Endothelial cell of umbilical vein (primary cell): Measurements from ENCODE around the gene ZMYM4. TPM values are rescaled to one million over a fixed set of nuclear protein-coding genes. Genes with fewer than 3 reads are reported as not detected.

Experiments used
- BruUV-seq: library from RNA; stranded (reverse); fragments of 400-500 nt; replicated peaks from 2 replicates; lab custom pipeline; 2021; lab: Mats Ljungman, UMichigan
- CTCF ChIA-PET: fragments of 300-600, 350-600 bp; sonication (Branson Sonifier 250); formaldehyde crosslinking; loops from one replicate; lab custom pipeline; 2021; ENCODE audit warnings: antibody characterized with exemption, inconsistent platforms; lab: Charles Lee
- POLR2A ChIA-PET: fragments of 300-600, 350-600 bp; sonication (Branson Sonifier 250); formaldehyde crosslinking; loops from one replicate; lab custom pipeline; 2021; ENCODE audit warnings: antibody characterized with exemption, inconsistent platforms; lab: Charles Lee
- DNase-seq: peaks from one replicate; pipeline ENCODE4 v3.0.0-alpha.2; 2011; ENCODE audit warnings: low read depth, low spot score
- FAIRE-seq: peaks from 2 replicates; lab custom pipeline; 2011; peaks lifted over from hg19 to GRCh38; lab: Jason Lieb, UNC
- H2AFZ ChIP-seq: 2 replicates; pipeline ENCODE4 v1.6.0; 2012; ENCODE audit warnings: low read depth, low read length, control low read depth, inconsistent platforms
- H3K27ac ChIP-seq: 2 replicates; pipeline ENCODE4 v1.5.1; 2011; ENCODE audit warnings: low read depth, mild to moderate bottlenecking, control low read depth, low read length, moderate library complexity; ENCODE audit not compliant: insufficient read depth
- H3K27me3 ChIP-seq, 2 experiments: 2 replicates each; pipeline versions ENCODE4 v1.6.0 to v1.6.1; 2011; ENCODE audit warnings: low read length in 2 of 2, mixed read lengths in 1 of 2; ENCODE audit not compliant: control insufficient read depth in 2 of 2, insufficient read depth in 2 of 2
- H3K36me3 ChIP-seq, 2 experiments: 2 replicates in 1 of 2; 3 replicates in 1 of 2; pipeline ENCODE4 v1.5.1; 2011; ENCODE audit warnings: low read length in 2 of 2, mild to moderate bottlenecking in 1 of 2, moderate library complexity in 1 of 2; ENCODE audit not compliant: control insufficient read depth in 2 of 2, insufficient read depth in 2 of 2; ENCODE audit errors: extremely low read depth in 1 of 2
- H3K4me1 ChIP-seq: 3 replicates; pipeline ENCODE4 v1.5.1; 2011; ENCODE audit warnings: mild to moderate bottlenecking, low read length; ENCODE audit not compliant: control insufficient read depth, insufficient read depth; ENCODE audit errors: extremely low read depth
- H3K4me2 ChIP-seq: 2 replicates; pipeline ENCODE4 v1.6.1; 2011; ENCODE audit warnings: low read length, control low read depth, mixed read lengths; ENCODE audit not compliant: insufficient read depth
- H3K4me3 ChIP-seq, 3 experiments: fragments of 200-600 bp in 1 of 3; sonication (generic), shearing (Covaris generic) in 1 of 3; replicated peaks in 1 of 3; 2 replicates each; pipeline ENCODE4 v1.5.1; 2011 to 2016; ENCODE audit warnings: control low read depth in 3 of 3, low read length in 3 of 3, mild to moderate bottlenecking in 2 of 3, inconsistent platforms in 1 of 3, low read depth in 1 of 3, moderate library complexity in 1 of 3; ENCODE audit not compliant: insufficient read depth in 1 of 3
- H3K79me2 ChIP-seq: 2 replicates; pipeline ENCODE4 v1.6.0; 2012; ENCODE audit warnings: low read length, inconsistent platforms; ENCODE audit not compliant: control insufficient read depth, insufficient read depth
- H3K9ac ChIP-seq: replicated peaks from 2 replicates; pipeline ENCODE3; 2011; ENCODE audit warnings: low read length, control low read depth; ENCODE audit not compliant: insufficient read depth; ENCODE audit errors: extremely low read depth
- H3K9me1 ChIP-seq: replicated peaks from 3 replicates; pipeline ENCODE4 v1.6.0; 2011; ENCODE audit warnings: mild to moderate bottlenecking, low read length; ENCODE audit not compliant: control insufficient read depth, insufficient read depth; ENCODE audit errors: extremely low read depth
- H3K9me3 ChIP-seq: replicated peaks from 2 replicates; pipeline ENCODE4 v1.5.1; 2012; ENCODE audit warnings: low read length, inconsistent platforms; ENCODE audit not compliant: control insufficient read depth, insufficient read depth
- H4K20me1 ChIP-seq: replicated peaks from 2 replicates; pipeline ENCODE3; 2011; ENCODE audit warnings: mild to moderate bottlenecking, low read length; ENCODE audit not compliant: control insufficient read depth, insufficient read depth; ENCODE audit errors: extremely low read depth
- CTCF ChIP-seq, 2 donors: IDR thresholded peaks; 1 replicate in 1 of 2; 2 replicates in 1 of 2; pipeline ENCODE4 v1.5.1; 2011; ENCODE audit warnings: low read length in 2 of 2, mild to moderate bottlenecking in 2 of 2, moderate library complexity in 2 of 2, control low read depth in 1 of 2, inconsistent platforms in 1 of 2, low read depth in 1 of 2; ENCODE audit not compliant: insufficient read depth in 1 of 2; ENCODE audit errors: extremely low read depth in 1 of 2
- EZH2 ChIP-seq: IDR thresholded peaks from 2 replicates; pipeline ENCODE4 v1.6.1; 2012; ENCODE audit warnings: borderline replicate concordance, low read depth, mild to moderate bottlenecking, moderate library complexity, low read length, inconsistent platforms; ENCODE audit not compliant: severe bottlenecking
- FOS ChIP-seq: IDR thresholded peaks from 2 replicates; pipeline ENCODE4 v1.6.1; 2011; ENCODE audit warnings: mild to moderate bottlenecking, low read length, moderate library complexity, borderline replicate concordance; ENCODE audit not compliant: insufficient read depth
- GATA2 ChIP-seq: IDR thresholded peaks from 2 replicates; pipeline ENCODE4 v1.7.0; 2011; ENCODE audit warnings: low read depth, mild to moderate bottlenecking, moderate library complexity, mixed read lengths, low read length; ENCODE audit not compliant: insufficient read length, insufficient read depth
- JUN ChIP-seq: IDR thresholded peaks from 2 replicates; pipeline ENCODE4 v1.6.1; 2011; ENCODE audit warnings: borderline replicate concordance, low read depth; ENCODE audit not compliant: insufficient read length, insufficient read depth
- MYC ChIP-seq: IDR thresholded peaks from one replicate; pipeline ENCODE4 v1.6.1; 2011; ENCODE audit warnings: mild to moderate bottlenecking, low read depth, low read length
- POLR2A ChIP-seq: IDR thresholded peaks from 2 replicates; pipeline ENCODE4 v1.6.1; 2012; ENCODE audit warnings: low read depth, mild to moderate bottlenecking, control low read depth, low read length
- dilution Hi-C: fragments of 300-500 bp; cut with MboI; formaldehyde crosslinking; loops from one replicate; pipeline ENCODE4 v1.15.0; 2019; ENCODE audit warnings: low sequenced_read_pairs; ENCODE audit not compliant: extremely low pct_ligation_motif_present
- intact Hi-C: fragments of 100-400 bp; cut with micrococcal nuclease; formaldehyde crosslinking; loops from one replicate; pipeline ENCODE4 v1.10.0; 2022
- polyA plus RNA-seq, 4 experiments: library from polyadenylated mRNA; depleted of rRNA in 3 of 4; stranded (reverse) in 3 of 4; unstranded in 1 of 4; fragments of >200 nt; gene quantifications; 2 replicates each; pipeline versions ENCODE4 v1.2.1 to v1.2.3, GENCODE V29; 2011 to 2012; ENCODE audit warnings: missing spikeins in 1 of 4
- total RNA-seq: library from RNA; stranded (reverse); gene quantifications from 2 replicates; pipeline ENCODE4 v1.2.3, GENCODE V29; 2021

ZMYM4 gene
- total and polyA plus RNA-seq, 2 donors (not counting 3 experiments of a cell fraction or from before 2014, with no cell fraction given), result 15.3 to 65.0 TPM

- Histone ChIP-seq H3K9me3 (no peaks in the 10 kb centered on the region), H3K9ac (no peak overlapping the region), H2AFZ (no peak overlapping the region), H3K4me1 (peaks cover 15% of the 10 kb centered on the region), H4K20me1 (no peaks in the 10 kb centered on the region), H3K4me2 (no peak overlapping the region), H3K79me2 (peaks cover 3% of the 10 kb centered on the region), H3K36me3 (no peaks in the 10 kb centered on the region), H3K4me3 (no peak overlapping the region), H3K9me1 (no peaks in the 10 kb centered on the region), H3K27me3 (no peaks in the 10 kb centered on the region), H3K27ac (no peak overlapping the region)
- no peak for TF ChIP-seq EZH2
- TF ChIP-seq FOS, result no peak
- no peak for TF ChIP-seq CTCF (IDR thresholded peaks at IDR 0.05; ENCODE audit: extremely low read depth in 1 of 2, insufficient read depth in 1 of 2, low read depth in 1 of 2, low read length in 2 of 2)
- no peak for TF ChIP-seq GATA2
- no peak for TF ChIP-seq JUN
- no peak for TF ChIP-seq MYC
- TF ChIP-seq POLR2A, result no peak
- intact Hi-C loops (no loop called here), dilution Hi-C loops (no loop called here)
- FAIRE-seq, result no peak
- DNase-seq, result no peak
- ChIA-PET CTCF (no interaction called here), POLR2A (no interaction called here)
- BruUV-seq, result no TSS peak
Observed at GRCh38 chr1:35367914-35368313, 99.4 kb downstream of the ZMYM4 start.
